Neural cell (in vitro differentiated cells): ENCODE measurements around the gene FHAD1. TPM values are rescaled to one million over a fixed set of nuclear protein-coding genes. Genes with fewer than 3 reads are reported as not detected.

ENCODE experiments used
- H2AFZ ChIP-seq: fragments of 200-600, 300-800 bp; sonication (generic), shearing (Covaris generic); 2 replicates; pipeline ENCODE4 v1.6.0; 2014; ENCODE audit warnings: low read depth, mild to moderate bottlenecking, antibody characterized with exemption, low read length, moderate library complexity
- H3F3A ChIP-seq: fragments of 200-600 bp; shearing (Covaris generic); 2 replicates; pipeline ENCODE4 v1.6.1; 2016; ENCODE audit warnings: mild to moderate bottlenecking, moderate library complexity, mixed read lengths, antibody characterized with exemption, low read length; ENCODE audit not compliant: insufficient read depth, poor library complexity, severe bottlenecking
- H3K27ac ChIP-seq: fragments of 200-600, 300-800 bp; sonication (generic), shearing (Covaris generic); 2 replicates; pipeline ENCODE4 v1.5.1; 2014; ENCODE audit warnings: mild to moderate bottlenecking, low read length, moderate library complexity
- H3K27me3 ChIP-seq: fragments of 300-800, 200-600 bp; sonication (generic), shearing (Covaris generic); 2 replicates; pipeline ENCODE4 v1.6.0; 2014; ENCODE audit warnings: mild to moderate bottlenecking, low read depth, low read length, moderate library complexity; ENCODE audit not compliant: insufficient read depth
- H3K36me3 ChIP-seq: fragments of 300-800, 200-600 bp; sonication (generic), shearing (Covaris generic); 2 replicates; pipeline ENCODE4 v1.5.1; 2014; ENCODE audit warnings: mild to moderate bottlenecking, antibody characterized with exemption, low read length, moderate library complexity; ENCODE audit not compliant: insufficient read depth
- H3K4me2 ChIP-seq: fragments of 300-800, 200-600 bp; sonication (generic), shearing (Covaris generic); 2 replicates; pipeline ENCODE4 v1.6.0; 2014; ENCODE audit warnings: mild to moderate bottlenecking, low read length
- H3K4me3 ChIP-seq: fragments of 300-800, 200-600 bp; sonication (generic), shearing (Covaris generic); 2 replicates; pipeline ENCODE4 v1.5.1; 2014; ENCODE audit warnings: mild to moderate bottlenecking, low read length, moderate library complexity
- H3K79me2 ChIP-seq: fragments of 200-600 bp; shearing (Covaris generic); replicated peaks from 2 replicates; pipeline ENCODE4 v1.6.0; 2014; ENCODE audit warnings: mild to moderate bottlenecking, low read length, moderate library complexity; ENCODE audit not compliant: insufficient read depth
- H3K9ac ChIP-seq: fragments of 300-800, 200-600 bp; sonication (generic), shearing (Covaris generic); 2 replicates; pipeline ENCODE4 v1.6.1; 2016; ENCODE audit warnings: mild to moderate bottlenecking, low read length, mixed read lengths
- H3K9me2 ChIP-seq: fragments of 200-600 bp; shearing (Covaris generic); 2 replicates; pipeline ENCODE4 v1.6.1; 2016; ENCODE audit warnings: mild to moderate bottlenecking, low read length, mixed read lengths; ENCODE audit not compliant: insufficient read depth
- H3K9me3 ChIP-seq: fragments of 200-600, 300-800 bp; sonication (generic), shearing (Covaris generic); 2 replicates; pipeline ENCODE4 v1.6.1; 2016; ENCODE audit warnings: mild to moderate bottlenecking, mixed run types, low read length, moderate library complexity, mixed read lengths
- H4K20me1 ChIP-seq: fragments of 200-600 bp; shearing (Covaris generic); 2 replicates; pipeline ENCODE4 v1.6.1; 2016; ENCODE audit warnings: mild to moderate bottlenecking, mixed run types; ENCODE audit not compliant: insufficient read depth
- EP300 ChIP-seq: fragments of 450-650 bp; conservative IDR thresholded peaks from 2 replicates; pipeline ENCODE4 v1.6.1; 2014; ENCODE audit warnings: antibody characterized with exemption, mild to moderate bottlenecking, moderate library complexity; ENCODE audit not compliant: poor library complexity, severe bottlenecking
- EZH2 ChIP-seq: fragments of 200-600, 300-800 bp; shearing (Covaris generic), sonication (generic); IDR thresholded peaks from 2 replicates; pipeline ENCODE4 v1.6.1; 2014; ENCODE audit warnings: antibody characterized with exemption, low read length, borderline replicate concordance, mild to moderate bottlenecking; ENCODE audit not compliant: insufficient read depth, poor library complexity, severe bottlenecking
- MXI1 ChIP-seq: fragments of 450-650 bp; conservative IDR thresholded peaks from 2 replicates; pipeline ENCODE4 v1.6.1; 2014; ENCODE audit warnings: antibody characterized with exemption, mild to moderate bottlenecking; ENCODE audit not compliant: poor library complexity, severe bottlenecking
- POLR2AphosphoS5 ChIP-seq: IDR thresholded peaks from 2 replicates; pipeline ENCODE4 v1.6.1; 2012
- RAD21 ChIP-seq: fragments of 450-650 bp; conservative IDR thresholded peaks from 2 replicates; pipeline ENCODE4 v1.6.1; 2014; ENCODE audit warnings: antibody characterized with exemption, mild to moderate bottlenecking, moderate library complexity
- SMC3 ChIP-seq: fragments of 450-650 bp; conservative IDR thresholded peaks from 2 replicates; pipeline ENCODE4 v1.6.1; 2014; ENCODE audit warnings: antibody characterized with exemption, mild to moderate bottlenecking, moderate library complexity; ENCODE audit not compliant: poor library complexity
- TAF1 ChIP-seq: IDR thresholded peaks from 2 replicates; pipeline ENCODE4 v1.6.1; 2012; ENCODE audit warnings: low read depth
- polyA plus RNA-seq: library from polyadenylated mRNA; depleted of rRNA; stranded (reverse); fragments of >200 nt; gene quantifications from 2 replicates; pipeline ENCODE4 v1.2.3, GENCODE V29; 2014
- TF ChIP-seq, protein P1 (sequence below): fragments of 450-650 bp; IDR thresholded peaks from 2 replicates; pipeline ENCODE4 v1.5.1; 2014; ENCODE audit warnings: antibody characterized with exemption, mild to moderate bottlenecking, moderate library complexity; ENCODE audit not compliant: poor library complexity, severe bottlenecking
- TF ChIP-seq, protein P2 (sequence below): IDR thresholded peaks from 2 replicates; pipeline ENCODE4 v1.6.1; 2012; ENCODE audit warnings: borderline replicate concordance

FHAD1 gene
- polyA plus RNA-seq, 1 donor from 2014 or later, result 0.46 TPM

DNA sequence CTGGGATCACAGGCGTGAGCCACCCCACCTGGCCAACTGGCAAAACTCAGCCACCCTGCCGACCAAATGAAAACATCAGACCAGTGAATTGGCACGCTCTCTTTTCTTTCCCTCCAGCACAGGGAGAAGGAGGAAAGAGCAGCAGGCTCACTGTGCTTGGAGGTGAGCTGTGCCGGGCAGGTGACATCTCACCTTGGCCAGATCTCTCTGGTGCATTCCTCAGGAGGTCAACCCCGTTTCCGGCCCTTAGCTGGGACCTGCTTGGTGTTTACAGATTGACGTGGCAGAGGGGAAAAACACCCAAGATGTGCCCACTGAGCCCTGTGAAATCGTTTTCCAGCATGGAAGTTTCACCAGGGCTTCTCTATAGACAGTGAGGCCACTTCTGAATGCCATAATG, 48.3 kb upstream of the FHAD1 start:
- H3K27ac ChIP-seq, result no peak overlapping the region
- no peak for TF ChIP-seq TAF1
- no peak for TF ChIP-seq EP300
- no peak for TF ChIP-seq SMC3
- TF ChIP-seq, protein P1, sequence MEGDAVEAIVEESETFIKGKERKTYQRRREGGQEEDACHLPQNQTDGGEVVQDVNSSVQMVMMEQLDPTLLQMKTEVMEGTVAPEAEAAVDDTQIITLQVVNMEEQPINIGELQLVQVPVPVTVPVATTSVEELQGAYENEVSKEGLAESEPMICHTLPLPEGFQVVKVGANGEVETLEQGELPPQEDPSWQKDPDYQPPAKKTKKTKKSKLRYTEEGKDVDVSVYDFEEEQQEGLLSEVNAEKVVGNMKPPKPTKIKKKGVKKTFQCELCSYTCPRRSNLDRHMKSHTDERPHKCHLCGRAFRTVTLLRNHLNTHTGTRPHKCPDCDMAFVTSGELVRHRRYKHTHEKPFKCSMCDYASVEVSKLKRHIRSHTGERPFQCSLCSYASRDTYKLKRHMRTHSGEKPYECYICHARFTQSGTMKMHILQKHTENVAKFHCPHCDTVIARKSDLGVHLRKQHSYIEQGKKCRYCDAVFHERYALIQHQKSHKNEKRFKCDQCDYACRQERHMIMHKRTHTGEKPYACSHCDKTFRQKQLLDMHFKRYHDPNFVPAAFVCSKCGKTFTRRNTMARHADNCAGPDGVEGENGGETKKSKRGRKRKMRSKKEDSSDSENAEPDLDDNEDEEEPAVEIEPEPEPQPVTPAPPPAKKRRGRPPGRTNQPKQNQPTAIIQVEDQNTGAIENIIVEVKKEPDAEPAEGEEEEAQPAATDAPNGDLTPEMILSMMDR, result no peak
- no peak for TF ChIP-seq MXI1
- no peak for TF ChIP-seq POLR2AphosphoS5
- TF ChIP-seq RAD21, result no peak
- TF ChIP-seq, protein P2, sequence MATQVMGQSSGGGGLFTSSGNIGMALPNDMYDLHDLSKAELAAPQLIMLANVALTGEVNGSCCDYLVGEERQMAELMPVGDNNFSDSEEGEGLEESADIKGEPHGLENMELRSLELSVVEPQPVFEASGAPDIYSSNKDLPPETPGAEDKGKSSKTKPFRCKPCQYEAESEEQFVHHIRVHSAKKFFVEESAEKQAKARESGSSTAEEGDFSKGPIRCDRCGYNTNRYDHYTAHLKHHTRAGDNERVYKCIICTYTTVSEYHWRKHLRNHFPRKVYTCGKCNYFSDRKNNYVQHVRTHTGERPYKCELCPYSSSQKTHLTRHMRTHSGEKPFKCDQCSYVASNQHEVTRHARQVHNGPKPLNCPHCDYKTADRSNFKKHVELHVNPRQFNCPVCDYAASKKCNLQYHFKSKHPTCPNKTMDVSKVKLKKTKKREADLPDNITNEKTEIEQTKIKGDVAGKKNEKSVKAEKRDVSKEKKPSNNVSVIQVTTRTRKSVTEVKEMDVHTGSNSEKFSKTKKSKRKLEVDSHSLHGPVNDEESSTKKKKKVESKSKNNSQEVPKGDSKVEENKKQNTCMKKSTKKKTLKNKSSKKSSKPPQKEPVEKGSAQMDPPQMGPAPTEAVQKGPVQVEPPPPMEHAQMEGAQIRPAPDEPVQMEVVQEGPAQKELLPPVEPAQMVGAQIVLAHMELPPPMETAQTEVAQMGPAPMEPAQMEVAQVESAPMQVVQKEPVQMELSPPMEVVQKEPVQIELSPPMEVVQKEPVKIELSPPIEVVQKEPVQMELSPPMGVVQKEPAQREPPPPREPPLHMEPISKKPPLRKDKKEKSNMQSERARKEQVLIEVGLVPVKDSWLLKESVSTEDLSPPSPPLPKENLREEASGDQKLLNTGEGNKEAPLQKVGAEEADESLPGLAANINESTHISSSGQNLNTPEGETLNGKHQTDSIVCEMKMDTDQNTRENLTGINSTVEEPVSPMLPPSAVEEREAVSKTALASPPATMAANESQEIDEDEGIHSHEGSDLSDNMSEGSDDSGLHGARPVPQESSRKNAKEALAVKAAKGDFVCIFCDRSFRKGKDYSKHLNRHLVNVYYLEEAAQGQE, result no peak
- no peak for TF ChIP-seq EZH2
- H2AFZ ChIP-seq, result no peak overlapping the region
- no peak overlapping the region for H3K4me2 ChIP-seq
- H3K9me2 ChIP-seq, result no peaks in the 10 kb centered on the region
- no peaks in the 10 kb centered on the region for H4K20me1 ChIP-seq
- no peaks in the 10 kb centered on the region for H3K27me3 ChIP-seq
- H3K36me3 ChIP-seq, result no peaks in the 10 kb centered on the region
- H3K79me2 ChIP-seq, result no peaks in the 10 kb centered on the region
- no peaks in the 10 kb centered on the region for H3K9me3 ChIP-seq
- H3K4me3 ChIP-seq, result no peak overlapping the region
- H3K9ac ChIP-seq, result no peak overlapping the region
- no peaks in the 10 kb centered on the region for H3F3A ChIP-seq

DNA sequence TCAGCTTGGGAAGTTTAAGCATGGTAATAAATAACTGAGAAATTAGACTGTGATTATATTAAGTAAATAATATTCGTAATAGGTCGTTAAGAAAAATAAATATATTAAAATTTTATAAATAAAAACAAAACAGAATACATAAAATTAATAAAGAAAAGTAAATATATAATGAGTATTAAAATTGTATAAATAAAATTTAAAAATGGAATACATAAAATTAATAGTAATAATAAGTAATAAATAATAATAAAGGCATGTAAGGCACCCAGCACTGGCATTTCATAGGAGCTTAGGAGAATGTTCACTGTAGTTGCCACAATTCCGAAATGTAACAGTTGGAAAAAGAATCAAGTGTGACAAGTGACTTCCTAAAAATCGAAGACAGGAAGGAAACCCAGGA, 45.8 kb upstream of the FHAD1 start:
- Histone ChIP-seq H3K27ac (no peak overlapping the region), H3K9me3 (no peaks in the 10 kb centered on the region), H2AFZ (no peak overlapping the region), H3K4me3 (no peak overlapping the region), H3K9me2 (no peaks in the 10 kb centered on the region), H3K27me3 (no peaks in the 10 kb centered on the region), H3K4me2 (no peak overlapping the region), H4K20me1 (no peaks in the 10 kb centered on the region), H3F3A (no peaks in the 10 kb centered on the region), H3K9ac (no peak overlapping the region), H3K36me3 (no peaks in the 10 kb centered on the region), H3K79me2 (no peaks in the 10 kb centered on the region)
- no peak for TF ChIP-seq EP300
- TF ChIP-seq TAF1, result no peak
- no peak for TF ChIP-seq RAD21
- TF ChIP-seq, protein P2, result no peak
- TF ChIP-seq, protein P1, result no peak
- no peak for TF ChIP-seq POLR2AphosphoS5
- TF ChIP-seq SMC3, result no peak
- TF ChIP-seq MXI1, result no peak
- TF ChIP-seq EZH2, result no peak
